Measurements from ENCODE around the gene MAPK8.

GRCh38 chr10:48460182-48460581 lies 153.7 kb downstream of the MAPK8 start:
- TF ChIP-seq CTCF (conservative IDR thresholded peaks at IDR 0.05) (no peak), ZFX (IDR thresholded peaks at IDR 0.05) (no peak)
